ENCODE data around the gene NOL3.

NOL3 gene

GRCh38 chr16:67166598-67167168, 3.7 kb upstream of the NOL3 start:
- in situ Hi-C loops (cut with HindIII; ENCODE audit: low pct_ligation_motif_present, low pct_unique_long_range_greater_than_20kb, low sequenced_read_pairs) = no loop called here

DNA sequence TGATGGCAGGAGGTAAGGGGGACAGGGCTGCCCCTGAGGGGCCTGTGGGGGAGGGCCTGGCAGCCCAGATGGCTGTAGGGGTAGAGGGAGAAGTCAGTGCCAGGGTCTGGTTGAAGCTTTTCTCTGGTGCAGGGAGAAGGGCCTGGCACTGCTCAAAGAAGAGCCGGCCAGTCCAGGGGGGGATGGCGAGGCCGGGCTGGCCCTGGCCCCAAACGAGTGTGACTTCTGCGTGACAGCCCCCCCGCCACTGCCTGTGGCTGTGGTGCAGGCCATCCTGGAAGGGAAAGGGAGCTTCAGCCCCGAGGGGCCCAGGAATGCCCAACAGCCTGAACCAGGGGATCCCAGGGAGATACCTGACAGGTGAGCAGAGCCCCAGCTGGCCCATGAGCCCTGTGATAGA, 2.8 kb upstream of the NOL3 start:
- in situ Hi-C loops (cut with HindIII; ENCODE audit: low pct_ligation_motif_present, low pct_unique_long_range_greater_than_20kb, low sequenced_read_pairs) = no loop called here
- no peak for DNase-seq

More at GRCh38 chr16:67166598-67167168, 3.7 kb upstream of the NOL3 start:
- no peak for DNase-seq

DNA sequence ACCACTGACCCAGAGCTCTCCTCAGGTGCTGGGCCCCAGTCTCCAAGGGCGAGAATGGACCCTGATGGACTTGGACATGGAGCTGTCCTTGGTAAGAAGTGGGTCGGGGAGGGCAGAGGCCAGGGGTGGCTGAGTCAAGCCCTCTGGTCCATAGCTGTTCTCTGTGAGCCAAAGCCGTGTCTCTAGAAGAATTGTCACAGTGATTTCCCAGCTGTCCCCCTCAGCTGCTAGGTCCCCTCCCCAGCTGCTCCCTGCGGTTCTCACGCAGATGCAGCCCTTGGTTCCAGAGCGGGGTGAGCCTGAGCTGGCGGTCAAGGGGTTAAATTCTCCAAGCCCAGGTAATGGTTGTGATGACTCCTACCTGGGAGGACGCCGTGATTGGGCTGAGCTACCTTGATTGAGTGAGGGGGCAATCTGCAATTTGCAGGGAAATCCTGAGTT, 1.3 kb upstream of the NOL3 start:
- in situ Hi-C loops (cut with HindIII; ENCODE audit: low pct_ligation_motif_present, low pct_unique_long_range_greater_than_20kb, low sequenced_read_pairs) = no loop called here
- no peak for DNase-seq

GRCh38 chr16:67169642-67170167, 633 bp upstream of the NOL3 start:
- peak; percentile 68 for DNase-seq
- in situ Hi-C loops (cut with HindIII; ENCODE audit: low pct_ligation_motif_present, low pct_unique_long_range_greater_than_20kb, low sequenced_read_pairs) = no loop called here

DNA sequence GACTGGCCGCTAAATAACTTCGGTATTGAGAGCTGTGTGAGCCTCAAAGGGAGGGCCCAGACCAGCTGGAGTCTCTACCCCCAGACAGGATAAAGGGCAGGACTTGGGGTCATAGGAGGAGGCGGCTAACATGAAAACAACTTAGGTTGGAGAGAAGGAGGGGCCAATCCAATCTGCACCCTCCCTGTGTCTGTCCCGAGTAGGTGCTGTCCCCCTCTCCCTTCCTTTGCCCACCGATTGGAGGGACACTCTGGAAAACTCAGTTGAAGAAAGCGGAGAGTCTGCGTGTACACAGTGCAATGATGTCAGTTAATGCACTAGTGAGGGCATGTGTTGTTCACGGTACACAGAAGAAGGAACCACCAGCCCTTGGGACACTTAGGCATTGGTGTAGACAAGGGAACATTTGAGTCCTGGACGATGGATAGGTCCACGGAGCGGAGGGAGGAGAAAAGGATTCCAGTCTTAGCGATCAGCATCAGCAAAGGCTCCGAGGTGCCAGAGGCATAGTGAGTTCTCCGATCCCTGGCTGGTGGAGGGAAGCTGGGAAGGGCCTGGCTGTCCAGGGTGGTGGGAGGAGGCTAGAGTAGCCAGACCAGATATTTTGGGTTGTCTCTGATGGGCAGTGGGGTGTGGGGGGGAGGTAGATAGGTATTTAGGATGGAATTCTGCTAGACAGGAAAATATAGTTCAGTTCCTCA, 761 bp downstream of the NOL3 start:
- no peak for DNase-seq
- in situ Hi-C loops (cut with HindIII; ENCODE audit: low pct_ligation_motif_present, low pct_unique_long_range_greater_than_20kb, low sequenced_read_pairs) = no loop called here

DNA sequence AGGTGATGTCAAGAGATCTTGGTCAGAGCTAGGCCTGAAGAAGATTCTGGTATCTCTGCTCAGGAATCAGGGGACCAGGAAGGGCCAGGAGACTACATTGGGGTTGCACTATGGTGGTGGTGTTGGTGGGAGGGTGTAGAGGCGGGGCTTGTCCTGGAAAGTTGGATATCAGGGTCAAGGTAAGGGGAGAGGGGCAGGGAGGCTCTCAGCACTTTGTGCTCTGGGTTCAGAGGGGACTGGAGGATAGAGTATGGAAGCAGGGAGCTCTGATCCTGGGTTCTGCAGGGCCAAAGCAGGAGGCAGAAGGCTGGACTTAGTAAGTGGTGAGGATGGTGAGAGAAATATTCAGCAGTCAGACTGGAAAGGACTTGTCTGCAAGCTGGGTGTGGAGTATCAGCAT, 3.0 kb downstream of the NOL3 start:
- in situ Hi-C loops (cut with HindIII; ENCODE audit: low pct_ligation_motif_present, low pct_unique_long_range_greater_than_20kb, low sequenced_read_pairs) = no loop called here
- DNase-seq = no peak

DNA sequence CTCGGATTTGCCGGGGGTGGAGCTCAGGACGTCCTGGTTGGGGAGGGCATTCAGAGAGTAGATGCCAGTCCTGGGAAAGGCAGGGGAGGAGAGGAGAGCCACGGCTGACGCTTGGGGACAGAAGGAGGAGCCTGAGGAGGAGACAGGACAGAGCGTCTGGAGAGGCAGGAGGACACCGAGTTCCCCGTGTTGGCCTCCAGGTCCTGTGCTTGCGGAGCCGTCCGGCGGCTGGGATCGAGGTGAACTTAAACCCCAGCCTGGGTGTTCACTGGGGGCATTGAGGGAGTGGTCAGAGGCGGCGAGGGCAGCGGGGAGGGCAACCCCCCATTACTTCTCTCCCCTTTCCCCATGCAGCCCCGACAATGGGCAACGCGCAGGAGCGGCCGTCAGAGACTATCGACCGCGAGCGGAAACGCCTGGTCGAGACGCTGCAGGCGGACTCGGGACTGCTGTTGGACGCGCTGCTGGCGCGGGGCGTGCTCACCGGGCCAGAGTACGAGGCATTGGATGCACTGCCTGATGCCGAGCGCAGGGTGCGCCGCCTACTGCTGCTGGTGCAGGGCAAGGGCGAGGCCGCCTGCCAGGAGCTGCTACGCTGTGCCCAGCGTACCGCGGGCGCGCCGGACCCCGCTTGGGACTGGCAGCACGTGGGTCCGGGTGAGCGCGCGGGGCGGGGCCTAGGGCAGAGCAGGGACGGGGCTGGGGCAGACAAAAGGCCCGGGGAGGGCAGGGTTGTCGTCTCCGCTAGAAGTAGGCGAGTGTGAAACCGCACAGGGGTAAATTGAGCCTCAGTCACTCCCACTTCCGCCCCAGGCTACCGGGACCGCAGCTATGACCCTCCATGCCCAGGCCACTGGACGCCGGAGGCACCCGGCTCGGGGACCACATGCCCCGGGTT, 3.7 kb downstream of the NOL3 start:
- in situ Hi-C loops (cut with HindIII; ENCODE audit: low pct_ligation_motif_present, low pct_unique_long_range_greater_than_20kb, low sequenced_read_pairs) = no loop called here
- peak; percentile 96 for DNase-seq

DNA sequence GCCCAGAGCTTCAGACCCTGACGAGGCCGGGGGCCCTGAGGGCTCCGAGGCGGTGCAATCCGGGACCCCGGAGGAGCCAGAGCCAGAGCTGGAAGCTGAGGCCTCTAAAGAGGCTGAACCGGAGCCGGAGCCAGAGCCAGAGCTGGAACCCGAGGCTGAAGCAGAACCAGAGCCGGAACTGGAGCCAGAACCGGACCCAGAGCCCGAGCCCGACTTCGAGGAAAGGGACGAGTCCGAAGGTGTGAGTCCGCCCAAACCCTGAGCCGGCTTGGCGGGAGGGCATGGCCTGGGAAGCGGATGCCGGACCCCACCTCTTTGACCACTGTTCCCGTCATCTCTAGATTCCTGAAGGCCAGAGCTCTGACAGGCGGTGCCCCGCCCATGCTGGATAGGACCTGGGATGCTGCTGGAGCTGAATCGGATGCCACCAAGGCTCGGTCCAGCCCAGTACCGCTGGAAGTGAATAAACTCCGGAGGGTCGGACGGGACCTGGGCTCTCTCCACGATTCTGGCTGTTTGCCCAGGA, 4.4 kb downstream of the NOL3 start:
- in situ Hi-C loops (cut with HindIII; ENCODE audit: low pct_ligation_motif_present, low pct_unique_long_range_greater_than_20kb, low sequenced_read_pairs) = no loop called here
- DNase-seq = no peak

GRCh38 chr16:67176662-67177061, 6.3 kb downstream of the NOL3 start:
- in situ Hi-C loops (cut with HindIII; ENCODE audit: low pct_ligation_motif_present, low pct_unique_long_range_greater_than_20kb, low sequenced_read_pairs) = no loop called here
- no peak for DNase-seq

DNA sequence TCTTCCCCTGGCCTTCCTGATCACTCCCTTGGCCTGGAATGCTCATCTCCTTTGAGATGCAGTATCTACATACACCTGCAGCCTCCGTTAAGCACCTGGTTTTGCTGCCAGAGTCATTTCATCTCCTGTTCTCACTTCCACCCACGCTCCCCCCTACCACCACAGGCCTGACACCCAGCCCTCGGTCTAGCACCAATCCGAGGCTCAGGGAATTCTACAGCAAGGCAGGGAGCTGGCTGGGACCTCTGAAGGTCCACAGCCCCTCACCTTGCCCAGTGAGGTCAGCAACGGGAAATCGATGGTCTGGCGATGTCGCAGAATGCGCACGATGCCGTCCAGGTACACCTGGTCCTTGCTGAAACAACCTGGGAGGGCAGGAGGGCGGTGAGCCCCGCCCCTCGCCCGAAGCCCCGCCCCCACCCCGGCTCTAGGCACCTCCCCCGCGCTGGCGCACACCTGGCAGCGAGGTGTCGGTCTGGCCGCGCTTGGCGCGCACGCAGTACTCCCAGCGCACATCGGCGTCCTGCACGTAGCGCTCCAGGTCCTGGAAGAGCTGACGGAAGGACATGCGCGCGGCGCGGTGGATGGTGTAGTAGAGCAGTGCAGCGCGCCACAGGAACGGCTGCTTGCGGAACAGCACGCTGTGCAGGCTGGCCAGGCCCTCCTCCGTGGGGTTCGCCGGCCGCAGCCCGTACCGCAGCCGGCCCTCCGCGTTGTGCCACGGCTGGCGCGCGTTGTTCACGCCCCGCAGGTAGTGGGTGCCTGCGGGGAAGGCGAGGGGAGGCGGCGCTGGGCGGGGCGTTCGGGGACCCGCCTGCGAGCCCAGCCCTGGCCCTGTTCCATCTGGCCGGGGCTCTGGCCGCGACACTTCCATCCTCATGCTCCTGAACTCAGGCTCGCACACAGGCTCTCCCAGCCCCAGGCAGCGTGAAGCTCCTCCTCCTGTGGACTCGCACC, 7.7 kb downstream of the NOL3 start:
- in situ Hi-C loops (cut with HindIII; ENCODE audit: low pct_ligation_motif_present, low pct_unique_long_range_greater_than_20kb, low sequenced_read_pairs) = no loop called here
- DNase-seq = peak; percentile 68

DNA sequence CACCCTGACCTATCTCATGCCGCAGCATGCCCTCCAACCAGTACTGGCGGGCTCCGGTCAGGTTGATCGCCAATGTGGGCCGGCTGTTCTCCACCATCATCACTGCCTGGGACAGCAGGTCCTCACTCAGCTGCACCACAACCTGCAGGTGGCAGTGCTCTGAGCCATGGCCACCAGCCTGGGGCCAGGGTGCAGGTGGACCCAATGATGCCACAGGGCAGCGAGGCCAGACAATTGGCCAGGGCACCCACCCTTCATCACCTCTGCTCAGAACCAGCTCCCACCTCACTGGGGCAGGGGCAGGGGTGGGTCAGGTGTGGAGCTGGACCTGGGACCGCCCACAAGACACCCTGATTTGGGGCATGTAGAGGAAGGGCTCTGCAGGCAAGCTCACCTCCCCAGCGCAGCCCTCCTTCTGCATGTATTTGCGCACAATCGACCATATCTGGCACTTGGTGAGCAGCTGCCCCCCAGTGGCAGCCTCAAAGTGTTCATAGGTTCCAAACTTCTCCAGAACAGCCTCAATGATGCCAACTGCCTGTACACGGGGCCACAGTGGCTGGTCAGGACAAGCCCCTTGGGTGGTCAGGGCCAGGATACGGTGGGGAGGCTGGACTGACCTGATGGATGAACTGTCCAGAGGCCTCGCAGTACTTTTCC, 9.2 kb downstream of the NOL3 start:
- in situ Hi-C loops (cut with HindIII; ENCODE audit: low pct_ligation_motif_present, low pct_unique_long_range_greater_than_20kb, low sequenced_read_pairs) = no loop called here

GRCh38 chr16:67180166-67180565, 9.8 kb downstream of the NOL3 start:
- in situ Hi-C loops (cut with HindIII; ENCODE audit: low pct_ligation_motif_present, low pct_unique_long_range_greater_than_20kb, low sequenced_read_pairs) = no loop called here
- no peak for DNase-seq

More for the DNA sequence above, 9.2 kb downstream of the NOL3 start:
- peak; percentile 53 for DNase-seq

DNA sequence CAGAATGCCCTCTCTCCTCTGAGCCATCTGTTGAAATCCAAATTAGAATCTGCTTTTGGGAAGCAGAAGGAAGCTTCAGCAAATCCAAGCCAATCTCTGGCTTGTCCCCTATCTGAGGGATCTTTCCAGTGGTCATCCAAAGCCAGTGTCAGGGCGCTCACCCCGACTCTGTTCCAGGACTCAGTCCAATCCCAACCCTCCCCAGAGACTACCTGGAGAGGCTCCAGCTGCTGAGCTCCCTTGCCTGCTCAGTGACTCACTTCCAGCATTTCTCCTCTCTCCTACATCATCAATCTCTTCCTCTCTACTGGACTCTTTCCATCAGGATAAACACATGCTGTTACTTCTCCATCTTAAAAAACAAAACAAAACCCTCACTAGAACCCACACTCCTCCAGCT, 11.0 kb downstream of the NOL3 start:
- in situ Hi-C loops (cut with HindIII; ENCODE audit: low pct_ligation_motif_present, low pct_unique_long_range_greater_than_20kb, low sequenced_read_pairs) = no loop called here
- peak; percentile 57 for DNase-seq

- in situ Hi-C loops (cut with HindIII; ENCODE audit: low pct_ligation_motif_present, low pct_unique_long_range_greater_than_20kb, low sequenced_read_pairs) = no loop called here
- no peak for DNase-seq
Observed at GRCh38 chr16:67182288-67182687, 11.9 kb downstream of the NOL3 start.

DNA sequence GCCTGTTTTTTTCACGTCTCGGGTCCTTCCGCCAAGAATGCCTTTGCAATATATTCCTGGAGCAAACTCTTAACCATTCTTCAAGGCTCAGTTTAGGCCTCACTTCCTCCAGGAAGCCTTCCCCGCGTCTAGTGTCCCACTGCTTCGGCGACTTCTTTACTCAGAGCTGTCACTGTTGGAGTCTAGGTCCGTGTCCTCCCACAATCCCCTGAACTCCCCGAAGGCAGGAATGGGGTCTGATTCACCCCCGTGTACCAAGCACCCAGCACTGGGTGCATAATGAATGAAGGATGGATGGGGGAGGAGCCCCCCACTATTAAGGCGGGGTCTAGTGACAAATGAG, 12.9 kb downstream of the NOL3 start:
- DNase-seq = no peak
- in situ Hi-C loops (cut with HindIII; ENCODE audit: low pct_ligation_motif_present, low pct_unique_long_range_greater_than_20kb, low sequenced_read_pairs) = no loop called here

GRCh38 chr16:67183627-67184452, 13.5 kb downstream of the NOL3 start, which contains the start of gene MATCAP1:
MATCAP1 (minus strand) TSS chr16:67183963; CDS start chr16:67180610, 3,353 bp downstream.
- in situ Hi-C loops (cut with HindIII; ENCODE audit: low pct_ligation_motif_present, low pct_unique_long_range_greater_than_20kb, low sequenced_read_pairs) = no loop called here
- peak; percentile 99 for DNase-seq

All from ACHN (cell line).